ENCODE data around the gene CLNK. TPM values are rescaled to one million over a fixed set of nuclear protein-coding genes. Genes with fewer than 3 reads are reported as not detected.

Gene CLNK
- total and polyA plus RNA-seq, 7 donors = 0.01 to 0.09 TPM; not detected in 5

- no peak overlapping the region for H3K27ac ChIP-seq
- 57 to 65% (median 65%) methylated on average over 5 of the region's 5 CpGs for WGBS, 3 donors
- ATAC-seq = no peak
These were observed 43.9 kb downstream of the CLNK start for GRCh38 chr4:10640561-10641201.

GRCh38 chr4:10639664-10640063 is 44.9 kb downstream of the CLNK start:
- TF ChIP-seq, protein P1, sequence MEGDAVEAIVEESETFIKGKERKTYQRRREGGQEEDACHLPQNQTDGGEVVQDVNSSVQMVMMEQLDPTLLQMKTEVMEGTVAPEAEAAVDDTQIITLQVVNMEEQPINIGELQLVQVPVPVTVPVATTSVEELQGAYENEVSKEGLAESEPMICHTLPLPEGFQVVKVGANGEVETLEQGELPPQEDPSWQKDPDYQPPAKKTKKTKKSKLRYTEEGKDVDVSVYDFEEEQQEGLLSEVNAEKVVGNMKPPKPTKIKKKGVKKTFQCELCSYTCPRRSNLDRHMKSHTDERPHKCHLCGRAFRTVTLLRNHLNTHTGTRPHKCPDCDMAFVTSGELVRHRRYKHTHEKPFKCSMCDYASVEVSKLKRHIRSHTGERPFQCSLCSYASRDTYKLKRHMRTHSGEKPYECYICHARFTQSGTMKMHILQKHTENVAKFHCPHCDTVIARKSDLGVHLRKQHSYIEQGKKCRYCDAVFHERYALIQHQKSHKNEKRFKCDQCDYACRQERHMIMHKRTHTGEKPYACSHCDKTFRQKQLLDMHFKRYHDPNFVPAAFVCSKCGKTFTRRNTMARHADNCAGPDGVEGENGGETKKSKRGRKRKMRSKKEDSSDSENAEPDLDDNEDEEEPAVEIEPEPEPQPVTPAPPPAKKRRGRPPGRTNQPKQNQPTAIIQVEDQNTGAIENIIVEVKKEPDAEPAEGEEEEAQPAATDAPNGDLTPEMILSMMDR (IDR thresholded peaks at IDR 0.05) = no peak
- Histone ChIP-seq H3K9me3 (no peaks in the 10 kb centered on the region), H3K4me3 (no peak overlapping the region), H3K36me3 (ENCODE audit: insufficient read depth in 1 of 2, low read depth in 1 of 2) (no peaks in the 10 kb centered on the region), H3K4me1 (no peaks in the 10 kb centered on the region), H3K27ac (no peak overlapping the region), H3K27me3 (ENCODE audit: insufficient read depth in 3 of 3, low read length in 2 of 3) (peaks cover 0 to 2% (median 0%) of the 10 kb centered on the region in 3 donors)
- DNase-seq (no peak), ATAC-seq (no peak)
- WGBS, 3 donors = 84 to 94% (median 94%) methylated on average over 2 of the region's 2 CpGs
- intact Hi-C loops (cut with DNase I) = no loop called here

More at GRCh38 chr4:10640561-10641201, 43.9 kb downstream of the CLNK start:
- TF ChIP-seq, protein P1 (IDR thresholded peaks at IDR 0.05) = no peak
- Histone ChIP-seq H3K9me3 (no peaks in the 10 kb centered on the region), H3K36me3 (ENCODE audit: insufficient read depth in 1 of 2, low read depth in 1 of 2) (no peaks in the 10 kb centered on the region), H3K4me3 (no peak overlapping the region), H3K4me1 (no peaks in the 10 kb centered on the region), H3K27me3 (ENCODE audit: insufficient read depth in 3 of 3, low read length in 2 of 3) (peaks cover 0 to 2% (median 0%) of the 10 kb centered on the region in 3 donors)
- intact Hi-C loops (cut with DNase I) = no loop called here
- no peak for DNase-seq

DNA sequence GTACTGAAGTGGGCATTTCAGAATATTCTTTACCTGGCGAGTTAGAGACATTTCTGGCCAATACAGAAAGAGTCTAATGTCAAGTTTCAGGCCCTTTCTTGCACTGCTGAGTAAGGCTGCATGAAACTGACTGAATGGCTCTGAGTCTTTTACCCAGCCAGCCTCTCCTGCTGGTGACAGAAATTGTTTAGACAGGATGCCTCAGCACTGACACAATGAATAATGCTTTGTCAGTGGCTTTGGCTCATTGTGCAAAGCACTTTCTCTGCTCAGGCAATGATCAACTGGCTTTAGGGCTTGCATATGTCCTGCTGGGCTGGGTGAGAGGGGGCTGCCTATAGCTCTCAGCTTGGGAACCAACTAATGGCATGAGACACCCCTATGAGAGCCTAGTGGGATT is 45.5 kb downstream of the CLNK start:
- no peaks in the 10 kb centered on the region for H3K36me3 ChIP-seq (ENCODE audit: insufficient read depth in 1 of 2, low read depth in 1 of 2)
- intact Hi-C loops (cut with DNase I) = no loop called here
- TF ChIP-seq, protein P1 (IDR thresholded peaks at IDR 0.05) = no peak
- WGBS, 3 donors = 75 to 81% (median 76%) methylated on average over 1 of the region's 1 CpG
- H3K27me3 ChIP-seq (ENCODE audit: insufficient read depth in 3 of 3, low read length in 2 of 3) = peaks cover 0 to 2% (median 0%) of the 10 kb centered on the region in 3 donors
- no peak overlapping the region for H3K4me3 ChIP-seq
- no peak for DNase-seq
- ATAC-seq = no peak
- H3K9me3 ChIP-seq = no peaks in the 10 kb centered on the region
- H3K27ac ChIP-seq = no peak overlapping the region
- no peaks in the 10 kb centered on the region for H3K4me1 ChIP-seq

DNA sequence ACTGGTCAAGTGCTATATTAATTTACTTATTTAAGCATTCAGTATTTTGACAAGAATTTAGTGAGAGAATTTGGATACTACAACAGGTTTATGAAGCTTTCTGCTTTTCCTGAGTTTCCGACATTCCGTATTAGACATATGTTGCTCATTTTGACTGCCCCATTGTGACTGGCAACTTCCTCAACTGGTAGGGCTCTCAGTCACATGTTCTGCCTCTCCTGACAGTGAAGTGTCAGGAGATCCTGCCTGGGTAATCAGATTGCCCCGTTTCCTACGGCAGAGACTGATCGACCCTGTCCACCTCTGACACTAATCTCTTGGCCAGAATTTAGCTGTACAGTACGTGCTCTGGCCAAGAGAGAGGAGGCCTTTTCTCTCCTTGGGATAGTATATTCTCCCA is 49.5 kb downstream of the CLNK start:
- H3K27ac ChIP-seq = no peak overlapping the region
- no peaks in the 10 kb centered on the region for H3K36me3 ChIP-seq (ENCODE audit: insufficient read depth in 1 of 2, low read depth in 1 of 2)
- H3K4me3 ChIP-seq = no peak overlapping the region
- no peak for DNase-seq
- H3K4me1 ChIP-seq = no peaks in the 10 kb centered on the region
- ATAC-seq = no peak
- H3K27me3 ChIP-seq (ENCODE audit: insufficient read depth in 3 of 3, low read length in 2 of 3) = no peaks in the 10 kb centered on the region
- H3K9me3 ChIP-seq = no peaks in the 10 kb centered on the region
- 40 to 55% (median 44%) methylated on average over 6 of the region's 6 CpGs for WGBS, 3 donors
- intact Hi-C loops (cut with DNase I) = no loop called here
- TF ChIP-seq, protein P1 (IDR thresholded peaks at IDR 0.05) = no peak

GRCh38 chr4:10629394-10629793 is 55.2 kb downstream of the CLNK start:
- WGBS, 3 donors = 88 to 96% (median 89%) methylated on average over 4 of the region's 4 CpGs
- no peaks in the 10 kb centered on the region for H3K4me1 ChIP-seq
- peaks cover 0 to 4% (median 2%) of the 10 kb centered on the region in 3 donors for H3K27me3 ChIP-seq (ENCODE audit: insufficient read depth in 3 of 3, low read length in 2 of 3)
- DNase-seq = no peak
- no peak overlapping the region for H3K27ac ChIP-seq
- H3K36me3 ChIP-seq (ENCODE audit: insufficient read depth in 1 of 2, low read depth in 1 of 2) = no peaks in the 10 kb centered on the region
- intact Hi-C loops (cut with DNase I) = no loop called here
- H3K4me3 ChIP-seq = no peak overlapping the region
- TF ChIP-seq, protein P1 (IDR thresholded peaks at IDR 0.05) = no peak
- no peak for ATAC-seq
- no peaks in the 10 kb centered on the region for H3K9me3 ChIP-seq

All from psoas muscle (tissue), 8 donors.